ENCODE measurements around the gene CCL27. TPM values are rescaled to one million over a fixed set of nuclear protein-coding genes. Genes with fewer than 3 reads are reported as not detected.

The CCL27 gene
- total and polyA plus RNA-seq, 2 donors (not counting 1 experiment from before 2014, with no cell fraction given) = not detected

- no peak for TF ChIP-seq EZH2 (IDR thresholded peaks at IDR 0.05; ENCODE audit: low read length, missing control alignments)
- no peak overlapping the region for H3K27ac ChIP-seq (ENCODE audit: insufficient read depth, low read length)
- no peak overlapping the region for H3K9ac ChIP-seq (ENCODE audit: insufficient read depth, low read length)
- H3K27me3 ChIP-seq (ENCODE audit: control insufficient read depth, insufficient read depth, low read length) = no peaks in the 10 kb centered on the region
- peaks cover 9% of the 10 kb centered on the region for H3K4me1 ChIP-seq (ENCODE audit: control insufficient read depth, extremely low read depth, insufficient read depth, low read length)
- no peaks in the 10 kb centered on the region for H3K9me3 ChIP-seq (ENCODE audit: control insufficient read depth, insufficient read depth, low read depth, low read length)
- DNase-seq (ENCODE audit: low read depth in 2 of 2) = no peak
- no peaks in the 10 kb centered on the region for H4K20me1 ChIP-seq (ENCODE audit: control insufficient read depth, extremely low read depth, insufficient read depth, low read length)
- no peaks in the 10 kb centered on the region for H3K79me2 ChIP-seq (ENCODE audit: control insufficient read depth, insufficient read depth, low read length)
- no peaks in the 10 kb centered on the region for H3K36me3 ChIP-seq (ENCODE audit: control insufficient read depth, insufficient read depth, low read length)
- H3K4me3 ChIP-seq (replicated peaks in 1 of 4; ENCODE audit: control extremely low read depth in 1 of 4, insufficient read depth in 1 of 4, low read depth in 3 of 4, low read length in 4 of 4) = no peak overlapping the region
- no peak overlapping the region for H3K4me2 ChIP-seq (ENCODE audit: extremely low read depth, insufficient read depth, low read length)
- no peak overlapping the region for H2AFZ ChIP-seq (ENCODE audit: low read length)
Observed at GRCh38 chr9:34658461-34658860, 4.0 kb downstream of the CCL27 start.

- Histone ChIP-seq H4K20me1 (ENCODE audit: control insufficient read depth, extremely low read depth, insufficient read depth, low read length) (no peaks in the 10 kb centered on the region), H3K4me1 (ENCODE audit: control insufficient read depth, extremely low read depth, insufficient read depth, low read length) (peaks cover 21% of the 10 kb centered on the region), H3K79me2 (ENCODE audit: control insufficient read depth, insufficient read depth, low read length) (no peaks in the 10 kb centered on the region), H3K4me2 (ENCODE audit: extremely low read depth, insufficient read depth, low read length) (no peak overlapping the region), H3K9ac (ENCODE audit: insufficient read depth, low read length) (no peak overlapping the region), H3K4me3 (replicated peaks in 1 of 4; ENCODE audit: control extremely low read depth in 1 of 4, insufficient read depth in 1 of 4, low read depth in 3 of 4, low read length in 4 of 4) (no peak overlapping the region), H3K27me3 (ENCODE audit: control insufficient read depth, insufficient read depth, low read length) (no peaks in the 10 kb centered on the region), H3K9me3 (ENCODE audit: control insufficient read depth, insufficient read depth, low read depth, low read length) (no peaks in the 10 kb centered on the region), H3K36me3 (ENCODE audit: control insufficient read depth, insufficient read depth, low read length) (no peaks in the 10 kb centered on the region), H2AFZ (ENCODE audit: low read length) (no peak overlapping the region), H3K27ac (ENCODE audit: insufficient read depth, low read length) (no peak overlapping the region)
- TF ChIP-seq EZH2 (IDR thresholded peaks at IDR 0.05; ENCODE audit: low read length, missing control alignments) (no peak), CTCF (conservative IDR thresholded peaks at IDR 0.05 in 1 of 2, IDR thresholded peaks at IDR 0.05 in 1 of 2; ENCODE audit: low read depth in 1 of 2, low read length in 2 of 2) (no peak)
- no peak for DNase-seq (ENCODE audit: low read depth in 2 of 2)
Observed at GRCh38 chr9:34656992-34657391, 5.5 kb downstream of the CCL27 start.

GRCh38 chr9:34655394-34655793, 7.1 kb downstream of the CCL27 start:
- Histone ChIP-seq H3K9ac (ENCODE audit: insufficient read depth, low read length) (no peak overlapping the region), H4K20me1 (ENCODE audit: control insufficient read depth, extremely low read depth, insufficient read depth, low read length) (no peaks in the 10 kb centered on the region), H3K27me3 (ENCODE audit: control insufficient read depth, insufficient read depth, low read length) (no peaks in the 10 kb centered on the region), H3K9me3 (ENCODE audit: control insufficient read depth, insufficient read depth, low read depth, low read length) (no peaks in the 10 kb centered on the region), H3K36me3 (ENCODE audit: control insufficient read depth, insufficient read depth, low read length) (no peaks in the 10 kb centered on the region), H3K4me1 (ENCODE audit: control insufficient read depth, extremely low read depth, insufficient read depth, low read length) (peaks cover 29% of the 10 kb centered on the region), H2AFZ (ENCODE audit: low read length) (no peak overlapping the region), H3K4me2 (ENCODE audit: extremely low read depth, insufficient read depth, low read length) (no peak overlapping the region), H3K79me2 (ENCODE audit: control insufficient read depth, insufficient read depth, low read length) (no peaks in the 10 kb centered on the region), H3K27ac (ENCODE audit: insufficient read depth, low read length) (no peak overlapping the region), H3K4me3 (replicated peaks in 1 of 4; ENCODE audit: control extremely low read depth in 1 of 4, insufficient read depth in 1 of 4, low read depth in 3 of 4, low read length in 4 of 4) (no peak overlapping the region)
- no peak for DNase-seq (ENCODE audit: low read depth in 2 of 2)
- TF ChIP-seq EZH2 (IDR thresholded peaks at IDR 0.05; ENCODE audit: low read length, missing control alignments) (no peak), CTCF (conservative IDR thresholded peaks at IDR 0.05 in 1 of 2, IDR thresholded peaks at IDR 0.05 in 1 of 2; ENCODE audit: low read depth in 1 of 2, low read length in 2 of 2) (no peak)

Data from fibroblast of lung (primary cell).